ENCODE data around the gene ZNF26.
A peak's percentile ranks its signal among the peaks of the same experiment; 100 is the strongest.
"Not testable (repeated sequence)": the region's sequence is repeated elsewhere in the genome, so short reads cannot be mapped to it uniquely, and the experiment has no call there.

The ZNF26 gene, protein sequence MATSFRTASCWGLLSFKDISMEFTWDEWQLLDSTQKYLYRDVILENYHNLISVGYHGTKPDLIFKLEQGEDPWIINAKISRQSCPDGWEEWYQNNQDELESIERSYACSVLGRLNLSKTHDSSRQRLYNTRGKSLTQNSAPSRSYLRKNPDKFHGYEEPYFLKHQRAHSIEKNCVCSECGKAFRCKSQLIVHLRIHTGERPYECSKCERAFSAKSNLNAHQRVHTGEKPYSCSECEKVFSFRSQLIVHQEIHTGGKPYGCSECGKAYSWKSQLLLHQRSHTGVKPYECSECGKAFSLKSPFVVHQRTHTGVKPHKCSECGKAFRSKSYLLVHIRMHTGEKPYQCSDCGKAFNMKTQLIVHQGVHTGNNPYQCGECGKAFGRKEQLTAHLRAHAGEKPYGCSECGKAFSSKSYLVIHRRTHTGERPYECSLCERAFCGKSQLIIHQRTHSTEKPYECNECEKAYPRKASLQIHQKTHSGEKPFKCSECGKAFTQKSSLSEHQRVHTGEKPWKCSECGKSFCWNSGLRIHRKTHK

DNA sequence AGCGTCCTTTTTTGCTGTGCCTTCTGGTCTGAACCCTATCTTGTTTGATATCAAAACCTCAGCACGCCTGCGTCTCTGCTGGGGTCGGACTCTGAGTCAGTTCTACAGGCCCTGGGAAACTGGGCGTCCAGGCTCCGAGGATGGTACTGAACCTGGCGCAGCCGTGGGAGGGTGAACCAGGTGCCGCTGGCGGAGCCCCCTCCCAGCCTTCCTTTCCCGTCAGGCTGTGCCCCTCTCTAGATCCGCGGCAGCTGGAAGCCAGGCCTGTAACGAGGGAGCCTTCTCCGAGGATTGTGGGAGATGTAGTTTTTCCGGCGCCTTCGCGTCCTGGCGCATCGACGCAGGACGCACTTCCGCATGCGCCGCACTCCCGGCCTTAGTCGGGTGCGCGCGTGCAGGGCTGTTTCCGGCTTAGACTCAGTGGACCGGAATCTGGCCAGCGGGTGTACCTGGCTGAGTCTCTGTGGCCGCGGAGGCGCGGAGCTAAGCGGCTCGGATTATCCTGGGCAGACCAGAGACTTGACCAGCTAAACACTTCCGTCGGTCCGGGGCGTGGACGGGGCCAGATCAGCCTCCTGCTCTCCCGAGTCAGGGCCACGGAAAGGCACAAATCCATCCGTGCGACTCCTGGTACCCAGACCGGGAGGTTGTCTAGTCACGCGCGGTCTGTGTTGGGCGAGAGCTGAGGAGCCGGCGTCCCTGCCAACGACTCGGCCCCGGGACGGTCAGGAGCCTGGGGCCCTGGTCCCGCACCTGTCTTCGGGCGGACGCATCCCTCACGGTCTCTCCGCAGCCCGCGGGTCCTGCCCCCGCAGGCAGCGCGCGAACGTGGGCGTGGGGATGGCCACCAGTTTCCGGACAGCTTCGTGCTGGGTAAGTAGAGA lies at the start of gene ZNF26:
ZNF26 (plus strand) TSS at position 367 of the 884 bp plus-strand sequence; CDS start at position 841, 474 bp downstream.
- Histone ChIP-seq H3K36me3 (ENCODE audit: insufficient read depth, low read length) (no peaks in the 10 kb centered on the region), H3K27me3 (ENCODE audit: control insufficient read depth in 1 of 2, insufficient read depth in 2 of 2, low read length in 2 of 2) (no peaks in the 10 kb centered on the region), H3K9ac (ENCODE audit: low read length) (peak within 1 kb of the TSS; percentile 59), H3K4me3 (ENCODE audit: low read depth in 1 of 2, low read length in 2 of 2) (peak within 1 kb of the TSS; percentile 69 to 72), H3K27ac (ENCODE audit: low read depth, low read length) (peak within 1 kb of the TSS; percentile 83), H3K9me3 (ENCODE audit: low read length) (peaks cover 4% of the 10 kb centered on the region), H3K4me1 (ENCODE audit: insufficient read depth, low read length) (peaks cover 11% of the 10 kb centered on the region)

DNA sequence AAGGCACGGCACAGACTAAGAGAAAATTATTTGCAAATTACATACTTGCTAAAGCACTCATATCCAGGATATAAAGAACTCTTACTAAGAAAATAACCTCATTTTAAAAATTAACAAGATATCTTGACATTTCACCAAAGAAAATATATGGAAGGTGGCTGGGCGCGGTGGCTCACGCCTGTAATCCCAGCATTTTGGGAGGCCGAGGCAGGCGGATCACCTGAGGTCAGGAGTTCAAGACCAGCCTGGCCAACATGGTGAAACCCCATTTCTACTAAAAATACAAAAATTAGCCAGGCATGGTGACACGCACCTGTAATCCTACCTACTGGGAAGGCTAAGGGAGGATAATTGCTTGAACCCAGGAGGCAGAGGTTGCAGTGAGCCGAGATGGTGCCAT lies 49.2 kb upstream of the ZNF26 start:
- not testable (repeated sequence) for H3K4me1 ChIP-seq (ENCODE audit: insufficient read depth, low read length); H3K4me3 ChIP-seq (ENCODE audit: low read depth in 1 of 2, low read length in 2 of 2); H3K9ac ChIP-seq (ENCODE audit: low read length); H3K9me3 ChIP-seq (ENCODE audit: low read length); H3K27me3 ChIP-seq (ENCODE audit: control insufficient read depth in 1 of 2, insufficient read depth in 2 of 2, low read length in 2 of 2); H3K27ac ChIP-seq (ENCODE audit: low read depth, low read length)
- peaks cover 20% of the 10 kb centered on the region for H3K36me3 ChIP-seq (ENCODE audit: insufficient read depth, low read length)

DNA sequence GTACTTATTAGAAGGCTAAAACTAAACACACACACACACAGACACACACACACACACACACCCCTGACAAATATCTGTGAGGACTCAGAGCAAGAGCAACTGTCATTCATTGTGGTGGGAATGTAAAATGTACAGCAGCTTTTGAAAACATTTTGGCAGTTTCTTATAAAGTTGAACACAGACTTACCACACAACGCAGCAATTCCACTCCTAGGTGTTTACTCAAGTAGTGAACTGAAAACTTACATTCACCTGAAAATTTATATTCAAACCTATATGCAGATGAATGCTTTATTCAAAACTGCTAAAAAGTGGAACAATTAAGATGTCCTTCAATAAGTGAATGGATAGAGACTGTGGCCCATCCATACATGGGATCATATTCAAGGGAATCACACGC lies 48.7 kb upstream of the ZNF26 start:
- Histone ChIP-seq H3K9ac (ENCODE audit: low read length) (no peak overlapping the region), H3K4me3 (ENCODE audit: low read depth in 1 of 2, low read length in 2 of 2) (no peak overlapping the region), H3K27me3 (ENCODE audit: control insufficient read depth in 1 of 2, insufficient read depth in 2 of 2, low read length in 2 of 2) (no peaks in the 10 kb centered on the region), H3K9me3 (ENCODE audit: low read length) (peaks cover 4% of the 10 kb centered on the region), H3K36me3 (ENCODE audit: insufficient read depth, low read length) (peaks cover 18% of the 10 kb centered on the region), H3K27ac (ENCODE audit: low read depth, low read length) (no peak overlapping the region), H3K4me1 (ENCODE audit: insufficient read depth, low read length) (no peaks in the 10 kb centered on the region)

DNA sequence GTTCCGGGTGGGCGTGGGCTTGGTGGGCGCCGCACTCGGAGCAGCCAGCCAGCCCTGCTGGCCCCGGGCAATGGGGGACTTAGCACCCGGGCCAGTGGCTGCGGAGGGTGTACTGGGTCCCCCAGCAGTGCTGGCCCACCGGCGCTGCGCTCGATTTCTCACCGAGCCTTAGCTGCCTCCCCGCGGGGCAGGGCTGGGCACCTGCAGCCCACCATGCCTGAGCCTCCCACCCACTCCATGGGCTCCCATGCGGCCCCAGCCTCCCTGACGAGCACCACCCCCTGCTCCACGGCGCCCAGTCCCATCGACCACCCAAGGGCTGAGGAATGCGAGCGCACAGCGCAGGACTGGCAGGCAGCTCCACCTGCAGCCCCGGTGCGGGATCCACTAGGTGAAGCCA lies 47.4 kb upstream of the ZNF26 start:
- H3K27me3 ChIP-seq (ENCODE audit: control insufficient read depth in 1 of 2, insufficient read depth in 2 of 2, low read length in 2 of 2); H3K4me3 ChIP-seq (ENCODE audit: low read depth in 1 of 2, low read length in 2 of 2); H3K9me3 ChIP-seq (ENCODE audit: low read length); H3K27ac ChIP-seq (ENCODE audit: low read depth, low read length); H3K4me1 ChIP-seq (ENCODE audit: insufficient read depth, low read length); H3K9ac ChIP-seq (ENCODE audit: low read length): not testable (repeated sequence)
- H3K36me3 ChIP-seq (ENCODE audit: insufficient read depth, low read length) = peaks cover 12% of the 10 kb centered on the region

DNA sequence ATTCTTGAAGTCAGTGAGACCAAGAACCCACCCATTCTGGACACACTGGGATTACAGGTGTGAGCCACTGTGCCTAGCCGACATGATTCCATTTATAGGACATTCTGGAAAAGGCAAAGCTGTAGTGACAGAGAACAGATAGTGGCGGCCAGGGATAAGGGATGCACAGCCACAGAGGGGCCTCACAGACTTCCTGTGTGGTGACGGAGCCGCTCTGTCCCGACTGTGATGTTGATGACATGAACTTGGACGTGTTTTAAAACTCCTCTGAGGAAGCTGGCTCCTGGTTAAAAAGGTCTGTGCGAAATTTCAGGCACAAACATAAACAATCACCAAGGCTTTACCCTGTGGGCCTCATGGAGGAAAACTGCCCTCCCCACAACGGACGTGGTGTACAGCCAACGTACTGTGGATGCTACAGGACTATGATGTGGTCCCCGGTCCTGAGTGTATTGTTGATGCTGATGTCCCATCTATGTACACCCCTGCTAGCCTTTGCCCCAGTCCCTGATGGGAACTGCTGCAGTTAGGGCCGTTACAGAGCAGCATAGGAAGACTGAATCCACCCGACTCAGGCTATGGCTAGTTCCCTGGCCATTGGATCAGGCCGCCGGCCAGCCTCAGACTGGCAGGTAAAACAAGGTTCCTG lies 46.0 kb upstream of the ZNF26 start:
- H3K27me3 ChIP-seq (ENCODE audit: control insufficient read depth in 1 of 2, insufficient read depth in 2 of 2, low read length in 2 of 2) = no peaks in the 10 kb centered on the region
- H3K9me3 ChIP-seq (ENCODE audit: low read length) = no peaks in the 10 kb centered on the region
- H3K9ac ChIP-seq (ENCODE audit: low read length) = no peak overlapping the region
- H3K4me1 ChIP-seq (ENCODE audit: insufficient read depth, low read length) = no peaks in the 10 kb centered on the region
- no peak overlapping the region for H3K4me3 ChIP-seq (ENCODE audit: low read depth in 1 of 2, low read length in 2 of 2)
- H3K27ac ChIP-seq (ENCODE audit: low read depth, low read length) = no peak overlapping the region
- peaks cover 25% of the 10 kb centered on the region for H3K36me3 ChIP-seq (ENCODE audit: insufficient read depth, low read length)

DNA sequence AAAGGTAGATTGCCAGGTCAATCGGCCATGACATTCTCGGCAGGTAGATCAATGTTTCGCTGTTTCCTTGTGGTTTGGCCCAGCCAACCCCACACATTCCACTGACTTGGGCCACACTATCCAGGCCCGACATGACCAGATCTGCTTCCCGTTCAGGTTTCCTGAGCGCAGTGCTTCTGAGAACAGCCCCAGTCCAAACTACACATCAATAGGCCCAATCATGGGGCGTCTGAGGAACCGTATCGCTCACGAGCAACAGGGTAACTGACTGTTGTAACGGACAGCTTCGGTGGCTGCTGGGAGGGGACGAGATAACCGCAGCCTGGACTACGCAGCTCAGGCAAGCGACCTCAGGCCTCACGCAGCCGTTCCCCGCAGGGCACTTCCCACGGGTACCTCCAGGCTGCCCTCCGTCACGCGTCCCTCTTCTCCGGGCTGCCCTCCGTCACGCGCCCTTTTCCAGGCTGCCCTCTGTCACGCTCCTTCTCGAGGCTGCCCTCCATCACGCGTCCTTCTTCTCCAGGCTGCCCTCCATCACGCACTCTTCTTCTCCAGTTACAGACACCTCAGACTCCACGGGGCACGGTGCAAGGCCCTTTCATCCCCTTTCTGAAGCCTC lies 44.7 kb upstream of the ZNF26 start:
- Histone ChIP-seq H3K27me3 (ENCODE audit: control insufficient read depth in 1 of 2, insufficient read depth in 2 of 2, low read length in 2 of 2) (no peaks in the 10 kb centered on the region), H3K9ac (ENCODE audit: low read length) (no peak overlapping the region), H3K4me1 (ENCODE audit: insufficient read depth, low read length) (no peaks in the 10 kb centered on the region), H3K27ac (ENCODE audit: low read depth, low read length) (no peak overlapping the region), H3K9me3 (ENCODE audit: low read length) (no peaks in the 10 kb centered on the region), H3K36me3 (ENCODE audit: insufficient read depth, low read length) (peaks cover 33% of the 10 kb centered on the region), H3K4me3 (ENCODE audit: low read depth in 1 of 2, low read length in 2 of 2) (no peak overlapping the region)

DNA sequence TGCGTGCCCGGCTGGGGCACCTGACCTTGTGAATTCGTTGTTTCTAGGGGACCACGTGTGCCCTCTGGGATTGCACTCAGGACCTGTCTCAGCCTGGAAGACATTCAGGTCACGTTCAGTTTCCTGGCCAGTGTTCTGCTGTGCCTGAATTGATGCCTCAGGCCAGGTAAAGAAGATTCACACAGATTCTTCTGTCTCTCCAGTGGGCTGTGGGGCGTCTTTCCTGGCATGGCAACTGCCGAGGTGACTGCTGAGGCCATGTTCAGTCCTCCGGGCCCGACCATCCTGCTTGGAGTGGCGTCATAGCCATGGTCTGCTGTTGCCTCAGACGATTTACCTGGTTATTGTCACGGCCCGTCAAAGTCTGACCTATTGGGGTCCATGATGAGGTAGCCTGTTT lies 43.6 kb upstream of the ZNF26 start:
- Histone ChIP-seq H3K4me3 (ENCODE audit: low read depth in 1 of 2, low read length in 2 of 2) (no peak overlapping the region), H3K36me3 (ENCODE audit: insufficient read depth, low read length) (peaks cover 33% of the 10 kb centered on the region), H3K27ac (ENCODE audit: low read depth, low read length) (no peak overlapping the region), H3K9me3 (ENCODE audit: low read length) (no peaks in the 10 kb centered on the region), H3K4me1 (ENCODE audit: insufficient read depth, low read length) (no peaks in the 10 kb centered on the region), H3K9ac (ENCODE audit: low read length) (no peak overlapping the region), H3K27me3 (ENCODE audit: control insufficient read depth in 1 of 2, insufficient read depth in 2 of 2, low read length in 2 of 2) (no peaks in the 10 kb centered on the region)

DNA sequence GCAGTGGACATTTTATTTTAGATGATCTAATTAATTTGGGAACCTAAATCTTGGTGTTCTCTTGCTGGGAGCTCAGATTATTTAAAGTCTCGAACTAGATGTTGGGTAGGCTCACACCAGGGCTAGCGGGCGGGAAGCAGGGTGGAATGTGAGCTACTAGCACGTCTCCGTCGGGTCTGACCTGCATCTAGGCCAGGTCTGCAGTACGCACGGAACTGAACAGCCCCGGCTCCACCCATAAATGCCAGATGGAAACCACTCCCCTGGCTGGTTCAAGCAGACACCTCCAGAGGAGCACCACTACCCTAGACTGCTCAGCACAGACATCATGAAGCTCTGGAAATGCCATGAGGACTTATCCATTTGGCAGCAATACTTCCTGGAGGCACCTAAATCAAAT lies 40.4 kb upstream of the ZNF26 start:
- Histone ChIP-seq H3K27ac (ENCODE audit: low read depth, low read length) (no peak overlapping the region), H3K36me3 (ENCODE audit: insufficient read depth, low read length) (peaks cover 39% of the 10 kb centered on the region), H3K4me3 (ENCODE audit: low read depth in 1 of 2, low read length in 2 of 2) (peak overlapping the region in 1 of 2 donors; percentile 11), H3K9ac (ENCODE audit: low read length) (no peak overlapping the region), H3K9me3 (ENCODE audit: low read length) (no peaks in the 10 kb centered on the region), H3K4me1 (ENCODE audit: insufficient read depth, low read length) (no peaks in the 10 kb centered on the region), H3K27me3 (ENCODE audit: control insufficient read depth in 1 of 2, insufficient read depth in 2 of 2, low read length in 2 of 2) (no peaks in the 10 kb centered on the region)

DNA sequence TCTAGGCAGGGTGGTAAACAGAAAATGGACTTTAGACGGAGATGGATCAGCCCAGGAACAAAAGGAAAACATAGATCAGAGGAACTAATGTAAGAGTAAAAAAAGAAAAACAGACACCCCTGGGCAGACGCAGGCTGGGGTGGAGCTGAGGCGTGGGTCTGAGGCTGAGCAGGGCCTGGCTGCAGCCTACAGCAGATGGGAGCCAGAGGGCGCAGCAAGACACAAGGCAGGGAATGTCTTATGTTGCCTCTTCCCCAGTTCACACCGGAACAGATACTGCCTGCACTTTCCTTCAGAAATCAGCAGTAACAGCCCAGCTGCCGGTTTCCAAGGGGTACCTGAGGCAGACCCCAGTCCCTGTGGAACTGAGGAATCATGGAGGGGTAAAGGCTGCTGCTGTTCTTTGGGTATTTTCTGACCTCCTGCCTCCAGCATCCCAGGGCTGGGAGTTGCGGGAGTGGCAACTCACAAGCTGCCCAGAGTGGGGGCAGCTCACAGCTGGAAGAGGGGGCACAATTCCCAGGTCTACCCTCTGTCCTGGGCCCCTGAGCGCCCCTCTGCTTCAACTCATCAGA lies 39.8 kb upstream of the ZNF26 start:
- Histone ChIP-seq H3K27me3 (ENCODE audit: control insufficient read depth in 1 of 2, insufficient read depth in 2 of 2, low read length in 2 of 2) (no peaks in the 10 kb centered on the region), H3K4me3 (ENCODE audit: low read depth in 1 of 2, low read length in 2 of 2) (peak overlapping the region in 1 of 2 donors; percentile 11), H3K36me3 (ENCODE audit: insufficient read depth, low read length) (peaks cover 36% of the 10 kb centered on the region), H3K9ac (ENCODE audit: low read length) (no peak overlapping the region), H3K9me3 (ENCODE audit: low read length) (no peaks in the 10 kb centered on the region), H3K27ac (ENCODE audit: low read depth, low read length) (no peak overlapping the region), H3K4me1 (ENCODE audit: insufficient read depth, low read length) (no peaks in the 10 kb centered on the region)

DNA sequence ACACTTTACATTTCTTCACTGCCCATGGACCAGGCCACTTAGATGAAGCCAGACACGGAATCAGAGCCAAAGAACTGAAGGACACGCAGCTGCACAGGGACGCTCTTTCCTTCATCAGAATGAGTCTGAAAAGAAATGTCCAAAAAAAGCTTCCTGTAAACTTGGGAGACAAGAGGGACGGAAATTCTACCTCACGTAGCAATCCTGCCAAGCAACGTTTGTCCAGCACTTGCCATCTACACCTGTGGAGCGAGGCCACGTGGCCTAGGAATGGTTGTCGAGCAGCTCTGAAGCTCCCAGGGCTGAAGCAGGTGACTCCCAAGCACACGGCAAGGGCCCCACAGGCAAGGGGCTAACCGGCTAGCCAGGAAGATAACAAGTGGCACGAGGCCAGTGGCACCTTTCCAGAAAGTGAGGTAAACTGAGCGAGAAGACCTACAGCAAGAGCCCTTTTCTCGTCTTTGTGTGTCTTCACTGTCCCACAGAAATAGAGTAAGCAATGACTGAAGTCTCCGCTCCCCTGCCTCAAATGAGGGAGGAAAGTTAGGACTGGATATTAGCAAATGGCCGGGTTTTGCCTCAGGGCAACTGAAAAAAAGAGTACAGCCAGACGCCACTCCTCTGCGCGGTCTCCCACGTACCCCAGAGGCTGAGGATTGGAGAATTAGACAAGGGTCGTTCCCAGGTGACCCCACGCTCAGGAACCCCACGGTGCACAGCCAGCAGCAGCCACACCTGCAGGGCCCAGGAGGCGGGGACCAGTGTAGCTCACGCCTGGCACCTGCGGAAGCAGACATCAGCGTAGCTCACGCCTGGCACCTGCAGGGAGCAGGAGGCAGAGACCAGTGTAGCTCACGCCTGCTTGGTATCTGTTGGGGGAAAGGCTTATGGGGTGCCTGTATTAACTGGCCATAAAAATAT lies 37.8 kb upstream of the ZNF26 start:
- H3K36me3 ChIP-seq (ENCODE audit: insufficient read depth, low read length) = peaks cover 27% of the 10 kb centered on the region
- no peak overlapping the region for H3K4me3 ChIP-seq (ENCODE audit: low read depth in 1 of 2, low read length in 2 of 2)
- H3K9ac ChIP-seq (ENCODE audit: low read length) = no peak overlapping the region
- H3K27ac ChIP-seq (ENCODE audit: low read depth, low read length) = no peak overlapping the region
- no peaks in the 10 kb centered on the region for H3K27me3 ChIP-seq (ENCODE audit: control insufficient read depth in 1 of 2, insufficient read depth in 2 of 2, low read length in 2 of 2)
- no peaks in the 10 kb centered on the region for H3K9me3 ChIP-seq (ENCODE audit: low read length)
- H3K4me1 ChIP-seq (ENCODE audit: insufficient read depth, low read length) = no peaks in the 10 kb centered on the region
